Measurements from ENCODE around the gene DSCAM.

DSCAM gene

GRCh38 chr21:40765811-40766210 lies 81.1 kb downstream of the DSCAM start:
- DNase-seq = no peak

GRCh38 chr21:40760821-40761220 lies 86.1 kb downstream of the DSCAM start:
- no peak for DNase-seq

GRCh38 chr21:40759061-40759460 lies 87.9 kb downstream of the DSCAM start:
- no peak for DNase-seq

GRCh38 chr21:40757366-40757765 lies 89.6 kb downstream of the DSCAM start:
- no peak for DNase-seq

GRCh38 chr21:40754466-40754865 lies 92.5 kb downstream of the DSCAM start:
- DNase-seq = no peak

- no peak for DNase-seq
Measured at GRCh38 chr21:40753756-40754155, 93.2 kb downstream of the DSCAM start.

- no peak for DNase-seq
Measured at GRCh38 chr21:40752125-40752524, 94.8 kb downstream of the DSCAM start.

GRCh38 chr21:40751221-40751620 lies 95.7 kb downstream of the DSCAM start:
- no peak for DNase-seq

GRCh38 chr21:40736145-40736544 lies 110.8 kb downstream of the DSCAM start:
- DNase-seq = no peak

GRCh38 chr21:40733024-40733397 lies 113.9 kb downstream of the DSCAM start:
- peak; percentile 10 for DNase-seq

GRCh38 chr21:40732253-40733023 lies 114.5 kb downstream of the DSCAM start:
- DNase-seq = no peak

GRCh38 chr21:40731206-40731605 lies 115.8 kb downstream of the DSCAM start:
- DNase-seq = no peak

- no peak for DNase-seq
Measured at GRCh38 chr21:40730426-40730800, 116.5 kb downstream of the DSCAM start.

GRCh38 chr21:40729761-40730425 lies 117.1 kb downstream of the DSCAM start:
- no peak for DNase-seq

- no peak for DNase-seq
Measured at GRCh38 chr21:40723966-40724365, 123.0 kb downstream of the DSCAM start.

GRCh38 chr21:40723317-40723716 lies 123.6 kb downstream of the DSCAM start:
- DNase-seq = no peak

- DNase-seq = no peak
Measured at GRCh38 chr21:40719615-40720014, 127.3 kb downstream of the DSCAM start.

- peak; percentile 91 for DNase-seq
Measured at GRCh38 chr21:40717028-40717427, 129.9 kb downstream of the DSCAM start.

GRCh38 chr21:40714536-40714935 lies 132.4 kb downstream of the DSCAM start:
- DNase-seq = no peak

GRCh38 chr21:40707656-40708244 lies 139.2 kb downstream of the DSCAM start:
- no peak for DNase-seq

GRCh38 chr21:40706806-40707655 lies 139.9 kb downstream of the DSCAM start:
- no peak for DNase-seq

- DNase-seq = no peak
Measured at GRCh38 chr21:40706176-40706575, 140.8 kb downstream of the DSCAM start.

GRCh38 chr21:40704141-40704540 lies 142.8 kb downstream of the DSCAM start:
- no peak for DNase-seq

All from COR-L47 (cell line).